Vagina (tissue), 2 donors: Measurements from ENCODE around the gene YWHAH. TPM values are rescaled to one million over a fixed set of nuclear protein-coding genes. Genes with fewer than 3 reads are reported as not detected.

ENCODE experiments used
- DNase-seq, 2 donors: peaks; one replicate each; pipeline ENCODE4 v3.0.0-alpha.2; 2017; ENCODE audit errors: extremely low spot score in 2 of 2
- H3K27ac ChIP-seq: fragments of 200-600 bp; sonication (generic); one replicate; pipeline ENCODE4 v1.5.1; 2019
- H3K27me3 ChIP-seq: fragments of 200-600 bp; sonication (generic); one replicate; pipeline ENCODE4 v1.5.1; 2019
- H3K36me3 ChIP-seq, 2 donors: fragments of 200-600 bp; sonication (generic); one replicate each; pipeline ENCODE4 v1.5.1; 2017 to 2019
- H3K4me1 ChIP-seq: fragments of 200-600 bp; sonication (generic); one replicate; pipeline ENCODE4 v1.5.1; 2019
- H3K4me3 ChIP-seq, 2 donors: fragments of 200-600 bp; sonication (generic); 1 replicate in 1 of 2; 2 replicates in 1 of 2; pipeline ENCODE4 v1.5.1; 2016 to 2019
- H3K9me3 ChIP-seq: fragments of 200-600 bp; sonication (generic); one replicate; pipeline ENCODE4 v1.5.1; 2019
- POLR2A ChIP-seq, 2 donors: fragments of 450-650 bp; IDR thresholded peaks; one replicate each; pipeline ENCODE4 v1.6.1; 2017; ENCODE audit warnings: antibody characterized with exemption in 2 of 2, mild to moderate bottlenecking in 2 of 2, moderate library complexity in 2 of 2
- POLR2AphosphoS5 ChIP-seq, 2 donors: sonication (generic); formaldehyde crosslinking; IDR thresholded peaks; one replicate each; pipeline ENCODE4 v1.9.0; 2017; ENCODE audit warnings: antibody characterized with exemption in 2 of 2, mild to moderate bottlenecking in 2 of 2, low read depth in 1 of 2; ENCODE audit not compliant: insufficient read depth in 1 of 2
- intact Hi-C: fragments of 100-400 bp; cut with DNase I; formaldehyde crosslinking; loops from one replicate; pipeline ENCODE4 v1.15.1; 2023
- total RNA-seq: library from RNA; depleted of rRNA; stranded (reverse); fragments of >200 nt; gene quantifications from one replicate; pipeline ENCODE4 v1.2.3, GENCODE V29; 2016
- TF ChIP-seq, protein P1 (sequence below), 3 experiments: fragments of 450-650 bp in 2 of 3; fragments of 200-600 bp in 1 of 3; sonication (generic) in 1 of 3; IDR thresholded peaks; one replicate each; pipeline ENCODE4 v1.5.1; 2017 to 2019; ENCODE audit warnings: antibody characterized with exemption in 3 of 3, mild to moderate bottlenecking in 2 of 3, moderate library complexity in 2 of 3

Gene YWHAH
- total RNA-seq, 1 donor from 2014 or later: 86.2 TPM

- Histone ChIP-seq H3K9me3 (no peaks in the 10 kb centered on the region), H3K4me3 (no peak overlapping the region), H3K27me3 (no peaks in the 10 kb centered on the region), H3K4me1 (peaks cover 25% of the 10 kb centered on the region), H3K27ac (no peak overlapping the region), H3K36me3 (no peaks in the 10 kb centered on the region)
- DNase-seq: no peak
- intact Hi-C loops: no loop called here
- TF ChIP-seq POLR2A (IDR thresholded peaks at IDR 0.05): no peak
- TF ChIP-seq, protein P1, sequence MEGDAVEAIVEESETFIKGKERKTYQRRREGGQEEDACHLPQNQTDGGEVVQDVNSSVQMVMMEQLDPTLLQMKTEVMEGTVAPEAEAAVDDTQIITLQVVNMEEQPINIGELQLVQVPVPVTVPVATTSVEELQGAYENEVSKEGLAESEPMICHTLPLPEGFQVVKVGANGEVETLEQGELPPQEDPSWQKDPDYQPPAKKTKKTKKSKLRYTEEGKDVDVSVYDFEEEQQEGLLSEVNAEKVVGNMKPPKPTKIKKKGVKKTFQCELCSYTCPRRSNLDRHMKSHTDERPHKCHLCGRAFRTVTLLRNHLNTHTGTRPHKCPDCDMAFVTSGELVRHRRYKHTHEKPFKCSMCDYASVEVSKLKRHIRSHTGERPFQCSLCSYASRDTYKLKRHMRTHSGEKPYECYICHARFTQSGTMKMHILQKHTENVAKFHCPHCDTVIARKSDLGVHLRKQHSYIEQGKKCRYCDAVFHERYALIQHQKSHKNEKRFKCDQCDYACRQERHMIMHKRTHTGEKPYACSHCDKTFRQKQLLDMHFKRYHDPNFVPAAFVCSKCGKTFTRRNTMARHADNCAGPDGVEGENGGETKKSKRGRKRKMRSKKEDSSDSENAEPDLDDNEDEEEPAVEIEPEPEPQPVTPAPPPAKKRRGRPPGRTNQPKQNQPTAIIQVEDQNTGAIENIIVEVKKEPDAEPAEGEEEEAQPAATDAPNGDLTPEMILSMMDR (IDR thresholded peaks at IDR 0.05): no peak
- TF ChIP-seq POLR2AphosphoS5 (IDR thresholded peaks at IDR 0.05; ENCODE audit: insufficient read depth in 1 of 2, low read depth in 1 of 2): no peak
Observed at GRCh38 chr22:31942091-31942490, 2.2 kb upstream of the YWHAH start.

- intact Hi-C loops: no loop called here
- no peak for TF ChIP-seq POLR2AphosphoS5 (IDR thresholded peaks at IDR 0.05; ENCODE audit: insufficient read depth in 1 of 2, low read depth in 1 of 2)
- TF ChIP-seq, protein P1 (IDR thresholded peaks at IDR 0.05): no peak
- no peak for TF ChIP-seq POLR2A (IDR thresholded peaks at IDR 0.05)
- no peaks in the 10 kb centered on the region for H3K27me3 ChIP-seq
- peaks cover 28% of the 10 kb centered on the region for H3K4me1 ChIP-seq
- no peaks in the 10 kb centered on the region for H3K36me3 ChIP-seq
- peak overlapping the region; percentile 98 for H3K27ac ChIP-seq
- no peak for DNase-seq
- H3K9me3 ChIP-seq: no peaks in the 10 kb centered on the region
- H3K4me3 ChIP-seq: peak overlapping the region; percentile 92 to 99
Observed at GRCh38 chr22:31943206-31943977, 943 bp upstream of the YWHAH start.

- no peaks in the 10 kb centered on the region for H3K36me3 ChIP-seq
- intact Hi-C loops: no loop called here
- H3K27ac ChIP-seq: peak overlapping the region; percentile 98
- H3K4me3 ChIP-seq: peak overlapping the region; percentile 92 to 99
- TF ChIP-seq, protein P1 (IDR thresholded peaks at IDR 0.05): no peak
- peak in 1 of 2 donors; percentile 55 for TF ChIP-seq POLR2AphosphoS5 (IDR thresholded peaks at IDR 0.05; ENCODE audit: insufficient read depth in 1 of 2, low read depth in 1 of 2)
- DNase-seq: no peak
- H3K27me3 ChIP-seq: no peaks in the 10 kb centered on the region
- peaks cover 28% of the 10 kb centered on the region for H3K4me1 ChIP-seq
- no peaks in the 10 kb centered on the region for H3K9me3 ChIP-seq
Observed at GRCh38 chr22:31944700-31945442, 536 bp downstream of the YWHAH start.

DNA sequence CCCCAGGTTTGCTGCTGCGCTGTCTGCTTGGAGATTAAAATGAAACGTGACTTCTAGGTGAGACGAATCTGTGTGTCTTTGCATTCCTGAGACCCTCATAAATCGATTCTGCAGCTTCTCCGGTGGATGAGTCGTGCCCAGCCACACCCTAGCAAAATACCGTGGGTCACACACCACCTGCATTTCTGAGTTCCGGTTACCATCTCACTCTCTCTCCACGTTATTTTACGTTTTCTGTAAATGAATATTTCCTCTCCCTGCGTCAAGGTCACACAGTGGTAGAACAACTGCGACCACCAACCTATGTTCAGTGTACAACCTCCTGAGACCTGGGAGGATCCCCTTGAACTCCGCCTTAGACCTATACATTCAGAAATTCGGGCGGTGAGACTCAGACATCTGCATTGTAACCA is 1.1 kb downstream of the YWHAH start:
- TF ChIP-seq, protein P1 (IDR thresholded peaks at IDR 0.05): no peak
- TF ChIP-seq POLR2A (IDR thresholded peaks at IDR 0.05): no peak
- no peak for TF ChIP-seq POLR2AphosphoS5 (IDR thresholded peaks at IDR 0.05; ENCODE audit: insufficient read depth in 1 of 2, low read depth in 1 of 2)
- peaks cover 30% of the 10 kb centered on the region for H3K4me1 ChIP-seq
- H3K36me3 ChIP-seq: no peaks in the 10 kb centered on the region
- no peaks in the 10 kb centered on the region for H3K27me3 ChIP-seq
- H3K27ac ChIP-seq: peak overlapping the region; percentile 98
- intact Hi-C loops: no loop called here
- peak overlapping the region; percentile 92 to 99 for H3K4me3 ChIP-seq
- H3K9me3 ChIP-seq: no peaks in the 10 kb centered on the region
- DNase-seq: no peak
